ENCODE data around the gene PDIA5.
"Not testable (repeated sequence)": the region's sequence is repeated elsewhere in the genome, so short reads cannot be mapped to it uniquely, and the experiment has no call there.

Gene PDIA5

DNA sequence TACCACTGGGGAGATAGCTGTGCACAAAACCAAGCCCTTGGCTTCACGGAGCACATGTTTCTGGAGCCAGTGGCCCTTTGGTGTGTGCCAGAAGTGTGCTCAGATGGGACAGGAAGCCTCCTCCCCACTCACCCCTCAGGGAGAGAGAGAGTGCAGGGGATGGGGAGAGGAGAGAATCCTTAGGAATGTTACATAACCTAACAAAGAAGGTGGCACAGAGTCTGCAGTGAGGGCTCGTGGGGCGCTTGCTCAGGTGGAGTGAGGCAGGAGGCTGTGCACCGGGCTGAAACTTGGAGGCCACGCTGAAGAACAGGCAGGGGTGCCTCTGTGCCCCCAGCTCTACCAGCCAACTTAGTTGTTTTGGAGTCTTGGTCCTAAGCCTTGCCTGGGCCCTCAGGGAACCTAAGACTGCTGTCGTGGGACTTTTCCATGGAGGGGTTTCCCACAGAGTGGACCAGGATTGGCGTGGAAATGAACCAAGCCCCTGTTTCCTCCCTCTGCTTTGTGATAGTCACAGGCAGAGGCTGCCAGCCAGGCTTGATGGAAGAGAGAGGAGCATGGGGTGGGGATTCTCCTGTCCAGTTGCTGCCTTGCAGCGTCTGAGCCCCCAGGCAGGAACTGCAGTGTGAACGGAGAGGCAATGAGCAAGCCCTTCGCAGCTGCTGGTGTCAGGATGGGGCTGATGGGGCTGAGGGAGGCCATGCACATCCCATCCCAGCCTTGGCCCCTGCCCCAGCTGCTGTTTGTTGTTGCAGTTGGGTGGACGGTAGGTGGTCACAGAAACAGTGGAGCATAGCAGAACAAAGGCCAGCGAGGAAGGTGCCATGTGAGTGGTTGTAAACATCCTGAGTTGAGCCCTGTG lies 32.7 kb downstream of the PDIA5 start:
- Mint-ChIP-seq H3K4me3 (no peak overlapping the region), H3K27ac (no peak overlapping the region), H3K27me3 (no peaks in the 10 kb centered on the region), H3K4me1 (no peaks in the 10 kb centered on the region), H3K9me3 (no peaks in the 10 kb centered on the region), H3K36me3 (peaks cover 16% of the 10 kb centered on the region)
- ATAC-seq (ENCODE audit: low read depth) (no peak), DNase-seq (ENCODE audit: low spot score in 2 of 2) (no peak)

DNA sequence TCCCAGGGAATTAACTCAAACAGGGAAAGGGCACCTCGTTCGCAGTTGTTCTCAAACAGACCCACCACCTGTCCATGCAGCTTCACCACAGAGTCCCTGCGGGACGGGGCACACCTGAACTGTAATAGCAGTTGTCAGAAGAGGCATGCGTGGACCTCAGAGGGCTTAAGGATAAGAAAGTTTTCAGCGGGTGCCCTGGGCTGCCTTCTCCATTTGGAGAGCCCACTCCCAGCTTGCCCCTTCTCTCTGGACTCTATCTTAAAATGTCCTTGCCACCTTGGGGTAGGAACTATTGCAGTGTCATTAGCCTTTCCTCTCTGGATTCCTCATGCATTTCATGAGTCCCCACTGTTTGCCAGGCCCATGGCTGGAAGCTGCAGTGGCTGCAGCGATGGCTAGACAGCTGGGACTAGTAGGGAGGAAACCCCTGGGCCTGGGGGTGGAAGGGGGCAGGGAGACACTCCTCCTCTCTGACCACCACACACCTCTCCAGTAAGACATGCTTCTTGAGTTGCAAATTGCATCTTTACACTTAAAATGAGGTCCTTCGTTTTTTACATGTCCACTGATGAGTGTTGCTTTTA lies 33.5 kb downstream of the PDIA5 start:
- H3K4me1 Mint-ChIP-seq, result no peaks in the 10 kb centered on the region
- no peak overlapping the region for H3K4me3 Mint-ChIP-seq
- no peak for DNase-seq (ENCODE audit: low spot score in 2 of 2)
- no peak for ATAC-seq (ENCODE audit: low read depth)
- no peaks in the 10 kb centered on the region for H3K27me3 Mint-ChIP-seq
- no peak overlapping the region for H3K27ac Mint-ChIP-seq
- peaks cover 16% of the 10 kb centered on the region for H3K36me3 Mint-ChIP-seq
- H3K9me3 Mint-ChIP-seq, result no peaks in the 10 kb centered on the region

DNA sequence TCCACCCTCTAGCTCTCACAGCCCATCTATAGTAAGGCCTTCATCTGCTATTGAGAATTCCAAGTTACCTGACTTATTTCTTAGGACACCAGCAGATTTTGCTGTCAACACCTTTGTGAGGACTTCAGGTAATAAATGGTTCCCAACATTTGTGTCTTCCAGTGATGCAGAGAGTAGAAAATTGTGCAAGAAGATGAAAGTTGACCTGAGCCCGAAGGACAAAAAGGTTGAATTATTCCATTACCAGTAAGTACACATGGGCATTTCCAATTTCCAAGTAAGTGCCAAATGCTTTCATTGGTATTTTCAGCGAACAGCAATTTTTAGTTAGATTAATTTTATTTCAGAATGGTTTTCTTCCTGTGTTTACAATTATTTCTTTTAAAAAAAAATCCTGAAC lies 35.4 kb downstream of the PDIA5 start:
- no peak overlapping the region for H3K4me3 Mint-ChIP-seq
- ATAC-seq (ENCODE audit: low read depth), result no peak
- no peak for DNase-seq (ENCODE audit: low spot score in 2 of 2)
- no peak overlapping the region for H3K27ac Mint-ChIP-seq
- H3K9me3 Mint-ChIP-seq, result no peaks in the 10 kb centered on the region
- peaks cover 12% of the 10 kb centered on the region for H3K36me3 Mint-ChIP-seq
- H3K27me3 Mint-ChIP-seq, result no peaks in the 10 kb centered on the region
- peaks cover 7% of the 10 kb centered on the region for H3K4me1 Mint-ChIP-seq

DNA sequence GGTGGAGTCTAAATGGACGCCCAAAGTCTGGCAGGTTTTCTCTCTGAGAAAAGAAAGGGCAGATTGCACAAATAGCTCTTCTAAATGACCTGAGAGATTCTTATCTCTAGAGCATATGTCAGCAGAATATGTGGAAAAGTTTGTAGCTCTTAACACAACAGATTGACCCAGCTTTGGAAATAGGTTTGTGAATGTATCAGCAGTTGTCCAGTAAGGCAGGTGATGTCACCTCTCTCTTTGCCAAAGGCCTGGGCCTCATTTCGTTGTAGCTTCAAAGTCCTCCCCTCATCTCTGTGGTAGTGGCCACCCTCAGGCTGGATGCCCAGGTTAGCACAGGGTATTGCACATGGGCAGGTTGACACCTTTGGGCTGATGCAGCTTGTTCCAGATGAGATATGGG lies 36.0 kb downstream of the PDIA5 start:
- Mint-ChIP-seq H3K9me3 (no peaks in the 10 kb centered on the region), H3K4me3 (no peak overlapping the region), H3K27ac (no peak overlapping the region), H3K36me3 (peaks cover 10% of the 10 kb centered on the region), H3K27me3 (no peaks in the 10 kb centered on the region), H3K4me1 (peaks cover 7% of the 10 kb centered on the region)
- DNase-seq (ENCODE audit: low spot score in 2 of 2) (no peak), ATAC-seq (ENCODE audit: low read depth) (no peak)

DNA sequence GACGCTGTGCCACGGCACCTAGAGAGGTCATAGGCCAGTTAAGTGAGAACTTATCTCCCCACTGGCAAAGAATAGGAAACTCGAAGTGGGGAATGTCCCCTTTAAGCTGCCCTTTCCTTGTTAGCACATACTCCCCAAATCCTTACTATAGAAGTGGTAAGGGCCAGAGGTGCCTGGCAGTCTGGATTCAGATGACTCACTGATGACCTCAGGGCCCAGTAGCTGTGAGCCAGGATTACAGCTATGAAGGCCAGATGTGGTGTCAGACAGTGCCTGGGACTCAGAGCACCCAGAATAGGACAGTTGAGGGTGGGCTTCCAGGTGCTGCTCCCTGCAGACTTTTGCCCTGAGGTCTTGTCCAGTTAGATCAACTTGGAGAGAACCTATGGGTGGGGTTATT lies 37.7 kb downstream of the PDIA5 start:
- ATAC-seq (ENCODE audit: low read depth) (no peak), DNase-seq (ENCODE audit: low spot score in 2 of 2) (no peak)
- Mint-ChIP-seq H3K27ac (no peak overlapping the region), H3K4me3 (no peak overlapping the region), H3K27me3 (no peaks in the 10 kb centered on the region), H3K36me3 (peaks cover 5% of the 10 kb centered on the region), H3K9me3 (no peaks in the 10 kb centered on the region), H3K4me1 (peaks cover 7% of the 10 kb centered on the region)

DNA sequence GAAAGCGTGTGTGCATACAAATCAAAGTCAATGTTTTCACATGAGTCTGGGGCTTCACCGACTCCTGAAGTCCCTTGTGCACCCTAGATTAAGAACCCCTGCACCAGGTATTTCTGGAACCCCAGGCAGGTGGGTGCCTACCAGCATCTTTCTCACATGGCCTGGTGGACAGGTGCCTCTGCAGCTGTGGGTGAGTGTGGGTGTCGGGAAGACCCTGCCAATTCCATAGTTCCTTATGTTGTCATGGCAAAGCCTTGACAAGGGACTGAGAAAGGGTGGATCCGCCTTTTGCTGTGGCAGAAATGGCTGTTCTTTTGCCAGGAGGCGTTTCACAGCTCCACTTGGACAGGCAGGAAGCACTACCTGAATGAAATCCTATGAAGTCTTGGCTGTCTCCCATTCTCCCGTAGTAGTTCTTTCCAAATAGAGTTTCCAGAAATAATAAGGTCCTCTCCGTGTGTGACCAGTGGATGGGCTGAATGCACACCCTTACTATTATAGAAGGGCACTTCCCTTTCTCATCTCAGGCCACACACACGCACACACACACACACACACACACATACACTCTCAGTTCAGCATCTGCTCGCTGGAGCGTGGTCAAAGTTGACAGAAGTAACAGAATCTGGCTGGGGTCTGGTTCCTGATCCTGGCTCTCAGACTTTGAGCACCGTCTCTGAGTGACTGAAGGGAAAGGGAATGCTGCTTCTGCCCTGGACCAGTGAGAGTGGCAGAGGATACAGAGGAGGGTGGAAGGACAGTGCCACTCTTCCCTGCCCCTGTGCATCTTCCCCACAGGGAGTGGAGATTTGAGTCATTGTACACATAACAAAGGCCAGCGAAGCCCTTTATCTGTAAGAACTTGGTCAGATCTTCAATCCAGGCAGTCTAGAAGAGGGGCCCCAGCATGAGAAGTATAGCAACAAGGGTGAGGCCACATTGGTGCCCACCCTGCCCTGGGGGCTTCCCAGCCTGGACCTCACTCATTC lies 38.7 kb downstream of the PDIA5 start:
- H3K4me1 Mint-ChIP-seq, result peaks cover 7% of the 10 kb centered on the region
- H3K27me3 Mint-ChIP-seq, result no peaks in the 10 kb centered on the region
- H3K27ac Mint-ChIP-seq, result peak overlapping the region; percentile 58
- no peak overlapping the region for H3K4me3 Mint-ChIP-seq
- DNase-seq (ENCODE audit: low spot score in 2 of 2) (peak; percentile 57 to 76), ATAC-seq (ENCODE audit: low read depth) (peak; percentile 98)
- H3K36me3 Mint-ChIP-seq, result peaks cover 5% of the 10 kb centered on the region
- H3K9me3 Mint-ChIP-seq, result no peaks in the 10 kb centered on the region

DNA sequence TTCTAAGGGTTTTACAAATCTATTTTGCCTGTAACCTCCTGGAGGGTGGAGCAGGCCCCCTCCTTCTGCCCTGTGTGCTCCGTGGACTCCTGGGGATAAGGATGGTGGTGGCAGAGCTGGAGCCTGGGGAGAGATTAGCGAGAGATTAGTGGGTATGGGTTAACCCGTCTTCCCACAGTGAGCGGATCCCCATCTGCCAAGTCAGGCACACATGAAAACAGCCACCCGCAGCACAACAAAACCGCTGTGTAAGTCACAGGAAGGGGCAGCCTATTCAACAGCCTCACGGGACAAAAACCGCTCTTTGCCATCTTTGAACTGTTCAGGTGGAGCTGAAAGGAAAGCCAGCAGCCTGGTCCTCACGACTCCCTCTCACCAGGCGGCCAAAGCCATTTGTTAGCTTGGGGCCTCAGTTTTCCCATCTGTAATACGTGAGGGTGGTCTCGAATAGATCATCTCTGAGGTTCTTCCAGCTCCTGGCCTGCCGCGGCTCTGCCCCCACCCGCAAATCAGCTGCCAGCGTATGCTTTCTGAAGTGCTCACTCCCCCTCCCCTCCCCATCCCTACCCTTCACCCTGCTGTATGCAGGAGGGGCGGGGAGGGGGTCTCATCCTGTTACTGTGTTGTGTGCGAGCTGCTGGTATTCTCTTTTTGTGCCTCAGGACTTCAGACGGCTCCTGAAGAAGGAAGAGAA lies 43.6 kb downstream of the PDIA5 start:
- no peak for DNase-seq (ENCODE audit: low spot score in 2 of 2)
- no peak for ATAC-seq (ENCODE audit: low read depth)
- Mint-ChIP-seq H3K4me3 (no peak overlapping the region), H3K27me3 (no peaks in the 10 kb centered on the region), H3K4me1 (peaks cover 10% of the 10 kb centered on the region), H3K9me3 (no peaks in the 10 kb centered on the region), H3K27ac (no peak overlapping the region), H3K36me3 (peaks cover 8% of the 10 kb centered on the region)

DNA sequence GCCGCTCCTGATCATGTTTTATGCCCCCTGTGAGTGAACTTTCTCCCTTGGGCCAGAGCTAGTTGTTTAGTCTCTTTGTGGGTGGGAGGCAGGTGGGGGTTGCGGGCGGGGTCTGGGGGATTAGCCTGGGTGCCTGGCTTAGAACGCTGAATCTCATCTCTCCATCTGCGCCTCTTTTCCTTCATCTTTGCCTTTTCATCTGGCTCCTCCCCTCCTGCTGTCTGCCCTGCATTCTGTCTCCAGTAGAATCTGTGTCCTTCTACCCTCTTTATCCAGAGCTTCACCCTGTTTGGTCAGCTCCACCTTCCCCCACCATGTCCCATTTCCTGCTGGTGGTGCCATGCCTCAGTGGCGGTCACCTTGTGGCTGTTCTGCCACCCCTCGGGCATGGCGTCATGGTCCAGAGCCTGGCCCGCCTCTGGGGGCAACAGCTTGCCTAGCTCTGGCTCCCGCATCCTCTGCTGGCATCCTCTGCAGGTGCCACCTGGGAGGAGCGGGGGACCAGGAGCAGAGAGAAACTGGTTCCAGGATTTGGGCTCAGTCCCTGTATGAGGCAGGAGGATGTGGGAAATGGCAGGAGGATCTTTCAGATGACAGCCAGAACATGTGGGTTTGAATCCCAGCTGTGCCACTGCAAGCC lies 44.3 kb downstream of the PDIA5 start:
- Mint-ChIP-seq H3K9me3 (no peaks in the 10 kb centered on the region), H3K36me3 (peaks cover 14% of the 10 kb centered on the region), H3K4me1 (peaks cover 4% of the 10 kb centered on the region), H3K4me3 (no peak overlapping the region), H3K27me3 (no peaks in the 10 kb centered on the region), H3K27ac (no peak overlapping the region)
- DNase-seq (ENCODE audit: low spot score in 2 of 2) (no peak), ATAC-seq (ENCODE audit: low read depth) (no peak)

DNA sequence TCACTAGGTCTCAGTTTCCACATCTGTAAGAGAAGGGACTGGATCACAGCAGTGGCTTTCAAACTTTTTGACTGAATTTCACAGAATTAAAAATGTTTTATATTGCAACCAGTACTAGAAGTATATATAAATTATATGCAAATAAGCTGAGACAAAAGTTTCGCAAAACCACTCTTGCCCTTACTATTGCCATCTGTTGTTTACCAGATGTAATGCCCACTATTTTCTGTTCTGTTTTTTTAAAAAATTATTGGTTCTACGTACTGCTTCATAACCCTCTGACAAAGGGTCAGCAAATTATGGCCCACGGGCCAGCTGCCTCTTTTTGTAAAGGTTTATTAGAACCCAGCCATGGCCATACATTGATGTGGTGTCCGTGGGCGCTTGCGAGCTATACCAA lies 44.8 kb downstream of the PDIA5 start:
- DNase-seq (ENCODE audit: low spot score in 2 of 2) (no peak), ATAC-seq (ENCODE audit: low read depth) (no peak)
- Mint-ChIP-seq H3K4me1 (peaks cover 4% of the 10 kb centered on the region), H3K9me3 (no peaks in the 10 kb centered on the region), H3K27ac (no peak overlapping the region), H3K27me3 (no peaks in the 10 kb centered on the region), H3K36me3 (peaks cover 14% of the 10 kb centered on the region), H3K4me3 (no peak overlapping the region)

DNA sequence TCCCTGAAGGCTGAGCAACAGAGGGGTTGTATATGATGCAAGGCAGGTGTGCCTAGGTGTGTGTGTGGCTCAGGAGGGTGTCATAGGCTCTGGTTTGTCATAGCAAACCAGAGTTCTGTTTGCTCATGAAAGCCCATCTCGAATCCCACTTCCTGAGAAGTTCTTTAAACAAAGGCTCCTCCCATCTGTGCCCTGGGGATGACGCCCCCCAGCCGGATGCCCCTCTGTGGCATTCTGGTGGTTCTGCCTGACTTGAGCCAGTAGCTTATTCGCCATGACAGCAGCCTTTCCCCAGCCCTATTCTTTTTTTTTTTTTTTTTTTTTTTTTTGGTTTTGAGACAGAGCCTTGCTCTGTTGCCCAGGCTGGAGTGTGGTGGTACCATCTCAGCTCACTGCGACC lies 45.4 kb downstream of the PDIA5 start:
- Mint-ChIP-seq H3K27ac (no peak overlapping the region), H3K4me1 (peaks cover 4% of the 10 kb centered on the region), H3K36me3 (peaks cover 14% of the 10 kb centered on the region), H3K4me3 (no peak overlapping the region), H3K27me3 (no peaks in the 10 kb centered on the region), H3K9me3 (no peaks in the 10 kb centered on the region)
- ATAC-seq (ENCODE audit: low read depth) (no peak), DNase-seq (ENCODE audit: low spot score in 2 of 2) (no peak)

DNA sequence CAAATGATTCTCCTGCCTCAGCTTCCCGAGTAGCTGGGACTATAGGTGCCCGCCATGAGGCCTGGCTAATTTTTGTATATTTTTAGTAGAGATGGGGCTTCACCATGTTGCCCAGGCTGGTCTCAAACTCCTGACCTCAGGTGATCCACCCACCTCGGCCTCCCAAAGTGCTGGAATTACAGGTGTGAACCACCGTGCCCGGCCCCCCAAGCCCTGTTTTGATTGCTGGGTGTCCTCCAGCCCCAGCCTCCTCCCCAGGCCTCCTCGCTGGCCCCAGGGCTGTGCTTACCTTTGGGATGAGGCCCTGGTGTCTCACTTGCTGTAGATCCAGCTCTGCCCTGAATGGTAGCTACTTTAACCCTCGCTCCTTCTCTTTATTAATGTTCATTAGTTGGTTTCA lies 45.8 kb downstream of the PDIA5 start:
- H3K36me3 Mint-ChIP-seq, result peaks cover 18% of the 10 kb centered on the region
- not testable (repeated sequence) for H3K9me3 Mint-ChIP-seq; DNase-seq (ENCODE audit: low spot score in 2 of 2); H3K4me1 Mint-ChIP-seq; H3K4me3 Mint-ChIP-seq; H3K27ac Mint-ChIP-seq; H3K27me3 Mint-ChIP-seq; ATAC-seq (ENCODE audit: low read depth)

DNA sequence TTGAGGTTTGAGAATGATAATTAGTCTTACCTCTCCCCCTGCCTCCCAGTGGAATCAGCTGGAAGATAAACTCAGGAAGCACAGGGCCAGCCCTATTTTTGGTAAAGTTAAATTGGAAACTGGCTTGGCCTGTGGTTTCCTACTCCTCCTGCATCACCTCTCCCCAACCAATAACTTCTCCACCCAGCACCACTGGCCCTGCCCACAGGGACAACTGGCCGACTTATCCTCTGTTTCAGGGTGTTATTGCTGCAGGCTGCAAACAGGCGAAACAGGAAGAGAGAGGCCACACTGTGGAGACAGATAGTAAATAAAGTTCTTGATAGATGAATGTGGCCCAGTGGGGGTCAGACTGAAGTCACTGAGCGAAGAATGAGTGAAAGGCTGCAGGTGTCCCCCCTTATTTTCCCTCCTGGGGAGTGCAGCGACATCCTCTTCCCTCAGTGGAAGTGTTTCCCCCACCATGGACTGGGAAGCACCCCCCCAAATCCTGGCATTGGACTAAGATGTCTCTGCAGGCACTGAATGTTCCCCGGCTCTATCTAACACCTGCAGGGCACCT lies 47.1 kb downstream of the PDIA5 start:
- H3K9me3 Mint-ChIP-seq, result no peaks in the 10 kb centered on the region
- peaks cover 21% of the 10 kb centered on the region for H3K36me3 Mint-ChIP-seq
- no peak for DNase-seq (ENCODE audit: low spot score in 2 of 2)
- H3K4me3 Mint-ChIP-seq, result no peak overlapping the region
- no peak for ATAC-seq (ENCODE audit: low read depth)
- no peaks in the 10 kb centered on the region for H3K27me3 Mint-ChIP-seq
- H3K4me1 Mint-ChIP-seq, result peaks cover 4% of the 10 kb centered on the region
- no peak overlapping the region for H3K27ac Mint-ChIP-seq

DNA sequence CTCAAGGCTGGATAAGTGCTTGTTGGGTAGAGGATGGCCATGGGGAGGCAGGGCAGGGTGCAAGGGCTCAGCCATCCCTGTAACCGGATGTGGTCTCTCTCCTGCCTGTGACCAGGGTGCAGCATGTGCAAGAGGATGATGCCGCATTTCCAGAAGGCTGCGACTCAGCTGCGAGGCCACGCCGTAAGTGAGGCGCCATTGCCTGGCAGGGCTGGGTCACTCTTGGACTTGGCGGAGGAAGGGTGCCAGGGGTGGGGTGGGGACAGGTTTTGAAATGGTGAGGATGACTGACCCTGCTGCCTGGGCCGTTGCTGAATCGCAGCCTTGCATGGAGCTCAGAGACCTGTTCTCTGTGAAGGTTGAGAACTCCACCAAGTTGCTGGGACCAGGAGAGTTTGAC lies 49.3 kb downstream of the PDIA5 start:
- Mint-ChIP-seq H3K27me3 (no peaks in the 10 kb centered on the region), H3K9me3 (no peaks in the 10 kb centered on the region), H3K4me3 (no peak overlapping the region), H3K36me3 (peaks cover 21% of the 10 kb centered on the region), H3K27ac (no peak overlapping the region), H3K4me1 (peaks cover 2% of the 10 kb centered on the region)
- ATAC-seq (ENCODE audit: low read depth), result no peak
- DNase-seq (ENCODE audit: low spot score in 2 of 2), result no peak
